Smooth muscle cell (in vitro differentiated cells): ENCODE data around the gene GLIPR1L1. TPM values are rescaled to one million over a fixed set of nuclear protein-coding genes. Genes with fewer than 3 reads are reported as not detected.
"Not testable (repeated sequence)": the region's sequence is repeated elsewhere in the genome, so short reads cannot be mapped to it uniquely, and the experiment has no call there.

Experiments
- DNase-seq: peaks from one replicate; lab custom pipeline; 2025; ENCODE audit not compliant: unreplicated experiment; lab: John Stamatoyannopoulos, UW
- H2AFZ ChIP-seq: fragments of 200-600 bp; sonication (generic); 2 replicates; pipeline ENCODE4 v1.6.0; 2016; ENCODE audit warnings: antibody characterized with exemption, low read depth, mild to moderate bottlenecking
- H3F3A ChIP-seq: fragments of 200-600 bp; sonication (generic); 2 replicates; pipeline ENCODE4 v1.6.0; 2017; ENCODE audit warnings: antibody characterized with exemption, low read depth
- H3K27ac ChIP-seq: fragments of 200-600 bp; sonication (generic); 2 replicates; pipeline ENCODE4 v1.5.1; 2016; ENCODE audit warnings: low read depth, mild to moderate bottlenecking
- H3K27me3 ChIP-seq: fragments of 200-600 bp; sonication (generic); 2 replicates; pipeline ENCODE4 v1.6.1; 2016; ENCODE audit warnings: low read depth, mild to moderate bottlenecking
- H3K36me3 ChIP-seq: fragments of 200-600 bp; sonication (generic); 2 replicates; pipeline ENCODE4 v1.5.1; 2016; ENCODE audit warnings: low read depth
- H3K4me1 ChIP-seq: fragments of 200-600 bp; sonication (generic); 2 replicates; pipeline ENCODE4 v1.5.1; 2016; ENCODE audit warnings: low read depth
- H3K4me2 ChIP-seq: fragments of 200-600 bp; sonication (generic); 2 replicates; pipeline ENCODE4 v1.6.0; 2016; ENCODE audit warnings: mild to moderate bottlenecking
- H3K4me3 ChIP-seq: fragments of 200-600 bp; sonication (generic); 2 replicates; pipeline ENCODE4 v1.5.1; 2016; ENCODE audit warnings: mild to moderate bottlenecking
- H3K79me2 ChIP-seq: fragments of 200-600 bp; sonication (generic); 2 replicates; pipeline ENCODE4 v1.6.0; 2016; ENCODE audit warnings: low read depth, mild to moderate bottlenecking
- H3K9ac ChIP-seq: fragments of 200-600 bp; sonication (generic); 2 replicates; pipeline ENCODE4 v1.6.0; 2016; ENCODE audit warnings: low read depth
- H3K9me3 ChIP-seq: fragments of 200-600 bp; sonication (generic); replicated peaks from 2 replicates; pipeline ENCODE4 v1.5.1; 2016; ENCODE audit warnings: low read depth
- H4K20me1 ChIP-seq: fragments of 200-600 bp; sonication (generic); 2 replicates; pipeline ENCODE4 v1.6.0; 2016; ENCODE audit warnings: low read depth
- WGBS: methylation state at CpG from one replicate; pipeline ENCODE4 v1.1.7; 2016; ENCODE audit warnings: low lambda C conversion rate; 5-methylcytosine and 5-hydroxymethylcytosine counted together
- polyA plus RNA-seq: library from polyadenylated mRNA; unstranded; fragments of >200 nt; fragmentation: Nextera tagmentation; extraction: Ambion mirVana; gene quantifications from 2 replicates; pipeline ENCODE4 v1.2.1, GENCODE V29; 2016
- total RNA-seq: library from RNA; depleted of rRNA; stranded (reverse); fragments of >200 nt; gene quantifications from 2 replicates; pipeline ENCODE4 v1.2.3, GENCODE V29; 2014
- TF ChIP-seq, protein P1 (sequence below): fragments of 200-600 bp; sonication (generic); IDR thresholded peaks from 2 replicates; pipeline ENCODE4 v1.5.1; 2017; ENCODE audit warnings: borderline replicate concordance, mild to moderate bottlenecking, antibody characterized with exemption; ENCODE audit not compliant: insufficient read depth, poor library complexity, severe bottlenecking

Gene GLIPR1L1
- total and polyA plus RNA-seq, 2 experiments from 2014 or later: not detected

DNA sequence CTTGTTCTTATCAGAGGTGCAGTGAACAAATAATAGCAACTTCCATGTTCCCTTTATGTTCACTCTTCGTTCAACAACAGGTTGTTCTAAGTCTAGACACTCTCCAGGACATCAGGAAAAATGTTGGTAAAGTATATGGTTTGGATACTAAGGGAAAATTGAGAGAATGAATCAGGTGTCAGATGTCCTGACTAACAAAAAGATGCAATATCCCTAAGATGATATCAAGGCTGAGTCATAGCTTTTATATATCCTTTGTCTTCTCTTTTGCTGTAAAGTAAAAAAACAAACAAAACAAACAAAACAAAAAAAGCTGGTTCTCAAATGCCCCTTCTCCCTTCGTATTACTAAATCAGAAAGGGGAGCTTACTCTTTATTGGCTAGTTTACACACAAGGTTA is 11.1 kb downstream of the GLIPR1L1 start:
- Histone ChIP-seq H3K27me3 (no peaks in the 10 kb centered on the region), H3K79me2 (no peaks in the 10 kb centered on the region), H3K27ac (no peak overlapping the region), H3K9ac (no peak overlapping the region), H2AFZ (no peak overlapping the region), H4K20me1 (no peaks in the 10 kb centered on the region), H3K4me2 (no peak overlapping the region), H3K4me1 (no peaks in the 10 kb centered on the region), H3K36me3 (no peaks in the 10 kb centered on the region), H3F3A (no peaks in the 10 kb centered on the region), H3K9me3 (no peaks in the 10 kb centered on the region), H3K4me3 (no peak overlapping the region)
- WGBS: 80% methylated on average over 2 of the region's 2 CpGs
- no peak for DNase-seq
- TF ChIP-seq, protein P1, sequence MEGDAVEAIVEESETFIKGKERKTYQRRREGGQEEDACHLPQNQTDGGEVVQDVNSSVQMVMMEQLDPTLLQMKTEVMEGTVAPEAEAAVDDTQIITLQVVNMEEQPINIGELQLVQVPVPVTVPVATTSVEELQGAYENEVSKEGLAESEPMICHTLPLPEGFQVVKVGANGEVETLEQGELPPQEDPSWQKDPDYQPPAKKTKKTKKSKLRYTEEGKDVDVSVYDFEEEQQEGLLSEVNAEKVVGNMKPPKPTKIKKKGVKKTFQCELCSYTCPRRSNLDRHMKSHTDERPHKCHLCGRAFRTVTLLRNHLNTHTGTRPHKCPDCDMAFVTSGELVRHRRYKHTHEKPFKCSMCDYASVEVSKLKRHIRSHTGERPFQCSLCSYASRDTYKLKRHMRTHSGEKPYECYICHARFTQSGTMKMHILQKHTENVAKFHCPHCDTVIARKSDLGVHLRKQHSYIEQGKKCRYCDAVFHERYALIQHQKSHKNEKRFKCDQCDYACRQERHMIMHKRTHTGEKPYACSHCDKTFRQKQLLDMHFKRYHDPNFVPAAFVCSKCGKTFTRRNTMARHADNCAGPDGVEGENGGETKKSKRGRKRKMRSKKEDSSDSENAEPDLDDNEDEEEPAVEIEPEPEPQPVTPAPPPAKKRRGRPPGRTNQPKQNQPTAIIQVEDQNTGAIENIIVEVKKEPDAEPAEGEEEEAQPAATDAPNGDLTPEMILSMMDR: no peak

DNA sequence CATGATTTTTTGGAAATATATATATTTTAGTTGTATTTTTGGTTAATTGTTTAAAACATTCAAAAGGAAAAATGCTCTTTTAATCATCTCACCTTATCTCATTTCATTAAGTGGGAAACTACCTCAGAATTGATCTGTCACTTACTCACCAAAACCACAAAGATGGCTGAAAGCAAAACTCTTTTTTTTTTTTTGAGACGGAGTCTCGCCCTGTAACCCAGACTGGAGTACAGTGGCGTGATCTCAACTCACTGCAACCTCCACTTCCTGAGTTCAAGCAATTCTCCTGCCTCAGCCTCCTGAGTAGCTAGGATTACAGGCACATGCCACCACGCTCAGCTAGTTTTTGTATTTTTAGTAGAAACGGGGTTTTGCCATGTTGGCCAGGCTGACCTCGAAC is 11.7 kb downstream of the GLIPR1L1 start:
- not testable (repeated sequence) for H3K9me3 ChIP-seq, H3K27ac ChIP-seq, H4K20me1 ChIP-seq, H3F3A ChIP-seq, H3K36me3 ChIP-seq, H3K4me2 ChIP-seq, H2AFZ ChIP-seq, H3K4me1 ChIP-seq, H3K9ac ChIP-seq, H3K27me3 ChIP-seq, H3K4me3 ChIP-seq, DNase-seq, H3K79me2 ChIP-seq
- WGBS: 95% methylated on average over 6 of the region's 6 CpGs

DNA sequence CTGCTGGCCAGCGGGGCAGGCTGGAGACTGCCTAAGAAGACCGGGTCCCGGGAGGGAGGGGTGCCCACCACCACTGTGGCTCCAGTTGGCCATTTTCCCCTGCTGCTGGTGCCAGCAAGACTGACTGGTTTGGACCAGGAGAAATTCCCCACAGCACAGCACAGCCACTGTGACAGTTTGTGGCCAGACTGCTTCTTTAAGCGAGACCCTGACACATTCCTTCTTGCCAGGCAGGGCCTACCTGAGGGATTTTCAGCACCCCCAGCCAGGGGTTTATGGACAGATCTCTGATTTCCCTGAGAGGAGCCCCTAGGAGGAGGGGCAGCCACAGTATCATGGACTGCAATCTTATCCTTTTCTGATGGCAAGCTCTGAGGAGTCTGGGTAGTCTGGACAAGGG is 15.5 kb downstream of the GLIPR1L1 start:
- Histone ChIP-seq H3F3A (no peaks in the 10 kb centered on the region), H2AFZ (no peak overlapping the region), H3K27me3 (no peaks in the 10 kb centered on the region), H3K4me1 (no peaks in the 10 kb centered on the region), H4K20me1 (no peaks in the 10 kb centered on the region), H3K79me2 (no peaks in the 10 kb centered on the region), H3K9me3 (no peaks in the 10 kb centered on the region), H3K36me3 (no peaks in the 10 kb centered on the region), H3K4me3 (no peak overlapping the region), H3K27ac (no peak overlapping the region), H3K4me2 (no peak overlapping the region), H3K9ac (no peak overlapping the region)
- 88% methylated on average over 4 of the region's 4 CpGs for WGBS
- no peak for DNase-seq
- TF ChIP-seq, protein P1: no peak

DNA sequence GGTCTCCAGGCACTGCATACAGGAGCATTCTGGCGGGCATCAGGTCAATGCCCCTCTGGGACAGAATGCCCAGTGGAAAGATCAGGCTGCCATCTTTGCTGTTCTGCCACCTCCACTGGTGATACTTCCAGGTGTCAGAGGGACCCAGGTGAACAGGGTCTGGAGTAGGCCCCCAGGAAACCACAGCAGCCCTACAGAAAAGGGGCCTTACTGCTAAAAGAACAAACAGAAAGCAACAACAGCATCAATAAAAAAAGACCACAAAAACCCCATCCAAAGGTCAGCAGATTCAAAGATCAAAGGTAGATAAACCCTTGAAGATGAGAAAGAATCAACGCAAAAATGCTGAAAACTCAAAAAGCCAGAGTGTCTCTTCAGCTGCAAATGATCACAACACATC is 15.9 kb downstream of the GLIPR1L1 start:
- DNase-seq: no peak
- Histone ChIP-seq H3K9me3 (no peaks in the 10 kb centered on the region), H4K20me1 (no peaks in the 10 kb centered on the region), H3K4me3 (no peak overlapping the region), H3K4me1 (no peaks in the 10 kb centered on the region), H3K36me3 (no peaks in the 10 kb centered on the region), H3F3A (no peaks in the 10 kb centered on the region), H3K27ac (no peak overlapping the region), H3K27me3 (no peaks in the 10 kb centered on the region), H3K79me2 (no peaks in the 10 kb centered on the region), H3K9ac (no peak overlapping the region), H2AFZ (no peak overlapping the region), H3K4me2 (no peak overlapping the region)
- TF ChIP-seq, protein P1: no peak
- 90% methylated on average over 2 of the region's 2 CpGs for WGBS
